Pulmonary artery endothelial cell (primary cell): Measurements from ENCODE around the gene AQP12B. TPM values are rescaled to one million over a fixed set of nuclear protein-coding genes. Genes with fewer than 3 reads are reported as not detected.
"Not testable (repeated sequence)": the region's sequence is repeated elsewhere in the genome, so short reads cannot be mapped to it uniquely, and the experiment has no call there.

Experiments
- DNase-seq: peaks from one replicate; pipeline ENCODE4 v3.0.0-alpha.2; 2011; ENCODE audit warnings: low read depth, low spot score
- total RNA-seq: library from RNA; depleted of rRNA; stranded (reverse); fragments of >200 nt; gene quantifications from 2 replicates; pipeline ENCODE4 v1.2.3, GENCODE V29; 2014

The AQP12B gene
- total RNA-seq, 1 donor from 2014 or later = not detected

DNA sequence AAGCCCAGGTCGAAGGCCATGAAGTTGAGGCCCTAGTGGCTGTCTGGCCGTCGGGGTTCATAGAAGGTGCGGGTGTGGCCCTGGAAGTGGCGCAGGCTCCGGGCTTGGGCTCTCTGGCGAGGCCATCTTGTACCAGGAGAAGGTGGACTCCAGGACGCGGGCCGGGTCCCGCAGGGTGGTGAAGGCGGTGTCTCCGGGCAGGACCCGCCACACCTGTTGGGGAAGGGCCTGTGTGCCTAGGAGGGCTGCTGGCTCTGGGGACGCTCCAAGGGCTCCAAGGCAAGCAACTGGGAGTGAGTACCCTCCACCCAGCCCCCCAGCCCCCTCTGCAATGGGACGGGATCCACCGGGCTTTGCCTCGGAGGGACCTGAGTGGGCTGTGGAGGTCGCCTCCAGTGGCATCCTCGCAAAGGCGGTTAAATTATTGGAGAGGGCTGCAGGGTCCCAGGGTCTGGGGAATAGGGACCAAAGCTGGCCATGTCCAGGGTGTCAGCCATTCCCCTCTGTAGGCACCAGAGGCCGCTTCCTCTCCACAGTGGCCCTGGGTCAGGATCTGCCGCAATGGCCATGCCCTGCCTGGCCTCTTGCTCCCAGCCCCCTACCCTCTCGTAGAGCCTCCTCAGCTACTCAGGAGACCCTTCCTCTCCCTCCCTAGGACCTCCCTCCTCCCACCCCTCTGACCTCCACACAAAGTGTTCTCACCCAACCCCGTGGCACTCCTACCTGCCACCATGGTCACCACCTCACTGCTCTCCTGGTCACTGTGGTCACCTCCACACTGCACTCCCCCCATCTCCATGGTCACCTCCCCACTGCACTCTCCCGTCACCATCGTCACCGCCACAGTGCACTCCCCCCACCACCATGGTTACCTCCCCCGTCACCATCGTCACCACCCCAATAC lies 19.3 kb upstream of the AQP12B start:
- DNase-seq = no peak

DNA sequence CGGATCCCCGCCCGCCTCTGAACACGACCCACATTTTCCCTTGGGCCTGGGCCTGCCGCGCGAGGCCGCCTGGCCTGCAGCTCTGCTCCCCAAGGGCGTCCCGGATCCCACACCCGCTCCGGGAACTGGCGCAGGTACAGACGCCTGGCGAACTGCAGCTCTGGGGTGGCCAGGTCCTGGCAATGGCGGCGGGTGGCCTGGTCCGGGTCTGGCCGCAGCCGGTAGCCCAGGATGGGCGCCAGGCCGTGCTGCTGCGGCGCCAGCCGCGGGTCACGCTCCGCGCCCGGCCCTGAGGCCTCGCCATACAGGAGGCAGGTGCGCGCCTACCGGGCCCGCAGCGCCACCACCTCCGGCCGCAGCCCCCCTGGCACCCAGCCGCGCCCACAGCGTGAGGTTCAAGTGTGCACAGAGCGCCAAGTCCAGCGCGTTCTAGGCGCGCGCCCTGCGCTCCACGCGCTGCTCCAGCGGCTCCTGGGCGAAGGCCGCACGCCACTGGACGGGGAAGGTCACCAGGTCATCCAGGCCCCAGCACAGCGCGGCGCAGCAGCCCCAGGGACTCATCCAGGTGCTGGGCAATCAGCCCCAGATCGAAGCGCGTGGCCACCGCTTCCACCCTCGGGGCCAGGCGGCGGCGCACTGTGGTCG lies 18.5 kb upstream of the AQP12B start:
- no peak for DNase-seq

DNA sequence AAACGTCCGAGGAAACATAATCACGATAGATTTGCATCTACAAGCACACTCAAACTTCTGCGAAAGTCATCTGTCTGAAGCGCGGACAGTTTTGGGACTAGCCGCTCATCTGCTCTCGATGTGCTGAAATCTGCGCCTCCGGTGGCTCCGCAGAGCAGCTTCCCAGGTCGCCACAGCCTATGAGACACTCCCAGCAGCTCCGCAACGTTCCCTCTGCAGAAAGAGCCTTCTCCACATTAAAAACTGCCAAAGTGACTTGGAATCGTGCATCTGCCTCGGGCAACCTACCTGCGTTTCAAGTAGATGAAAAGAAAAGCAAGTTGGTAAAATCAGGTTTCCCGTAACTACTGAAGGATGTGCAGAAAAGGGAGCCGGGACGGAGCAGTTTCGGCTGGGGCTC lies 17.9 kb upstream of the AQP12B start:
- not testable (repeated sequence) for DNase-seq

DNA sequence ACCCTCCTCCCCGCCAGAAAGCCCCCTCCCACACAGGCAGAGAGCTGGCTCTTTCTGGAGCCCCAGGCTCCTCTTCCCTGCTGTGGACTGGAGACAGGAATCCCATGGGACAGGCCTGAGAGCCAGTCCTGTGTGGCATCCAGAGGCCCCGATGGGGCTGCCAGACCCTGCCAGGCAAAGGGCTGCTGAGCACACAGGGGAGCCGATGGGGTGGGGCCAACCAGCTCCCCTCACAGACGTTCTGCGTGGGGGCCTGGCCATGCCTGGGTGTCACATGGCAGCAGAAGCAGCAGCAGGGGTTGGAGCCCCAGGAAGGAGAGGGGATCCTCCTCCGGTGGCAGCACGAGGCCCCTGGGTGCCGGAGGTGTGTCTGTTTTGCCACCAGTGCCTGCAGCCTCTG lies 17.1 kb upstream of the AQP12B start:
- not testable (repeated sequence) for DNase-seq

DNA sequence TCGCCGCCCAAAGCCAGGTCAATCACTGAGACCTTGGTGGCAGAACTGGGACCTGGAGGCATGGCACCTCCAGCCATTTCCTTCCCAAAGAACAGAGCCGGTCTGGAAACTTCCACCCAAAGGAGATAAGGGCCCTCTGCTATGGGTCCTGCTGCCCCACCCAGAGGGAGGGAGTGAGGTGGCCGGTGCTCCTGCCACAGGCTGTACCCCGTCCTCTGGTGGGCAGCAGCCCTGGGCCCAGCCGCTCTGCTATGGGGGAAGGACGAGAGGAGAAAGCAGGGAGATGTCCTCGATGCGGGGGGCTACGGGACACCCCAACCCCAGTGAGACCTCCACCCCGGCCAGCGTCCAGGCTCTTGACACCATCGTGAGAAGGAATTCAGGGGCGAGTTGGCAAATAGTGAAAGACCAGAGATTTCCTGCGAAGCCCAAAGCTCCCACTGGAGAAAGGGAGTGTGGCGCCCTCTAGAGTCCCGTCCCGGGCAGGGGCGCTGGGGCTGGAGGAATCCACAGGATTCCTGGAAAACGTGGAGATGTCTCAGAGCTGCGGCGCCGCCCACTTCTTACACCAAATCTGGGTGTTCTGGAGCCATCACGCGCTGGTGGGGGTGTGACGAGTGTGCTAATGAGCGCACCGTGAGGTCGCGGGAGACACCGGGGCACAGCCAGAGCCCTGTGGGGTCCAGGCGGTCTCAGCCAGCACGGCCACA lies 16.3 kb upstream of the AQP12B start:
- not testable (repeated sequence) for DNase-seq

DNA sequence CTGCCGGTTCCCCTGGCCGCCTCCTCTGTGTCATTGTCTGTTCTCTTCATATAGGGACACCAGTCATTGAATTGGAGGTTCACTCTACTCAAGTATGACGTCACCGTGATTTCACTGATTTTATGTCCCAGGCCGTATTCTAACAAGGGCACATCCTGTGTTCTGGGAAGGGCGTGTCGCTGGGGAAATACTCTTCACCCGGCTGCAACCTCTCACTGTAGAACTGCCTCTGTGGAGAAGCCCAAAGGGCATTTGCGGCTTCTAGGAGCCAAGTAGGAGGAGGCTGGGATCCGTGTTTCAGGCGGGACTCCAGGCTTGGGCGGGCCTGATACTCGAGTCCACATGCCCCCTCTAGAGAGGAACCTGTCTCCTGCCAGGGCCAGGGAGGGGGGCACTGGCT lies 13.8 kb upstream of the AQP12B start:
- not testable (repeated sequence) for DNase-seq

DNA sequence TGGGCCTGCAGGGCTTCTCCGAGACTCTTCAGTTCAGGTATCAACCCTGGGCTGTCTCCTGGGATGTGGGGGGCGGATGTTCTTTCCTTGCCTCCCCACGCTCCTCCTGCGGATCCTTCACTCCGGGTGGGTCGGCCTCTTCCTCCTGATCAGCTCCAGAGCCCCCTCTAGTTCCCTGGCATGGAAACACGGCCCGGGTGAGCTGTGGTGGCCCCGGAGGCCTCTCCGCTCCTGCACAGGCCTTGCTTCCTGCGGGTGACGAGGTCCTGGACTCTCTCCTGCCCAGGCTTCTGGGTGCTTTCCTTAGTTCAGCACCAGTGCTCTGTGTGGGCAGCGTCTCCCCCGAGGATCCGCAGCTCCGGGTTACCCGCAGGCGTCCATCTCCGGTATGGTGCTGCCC lies 12.9 kb upstream of the AQP12B start:
- DNase-seq = not testable (repeated sequence)

DNA sequence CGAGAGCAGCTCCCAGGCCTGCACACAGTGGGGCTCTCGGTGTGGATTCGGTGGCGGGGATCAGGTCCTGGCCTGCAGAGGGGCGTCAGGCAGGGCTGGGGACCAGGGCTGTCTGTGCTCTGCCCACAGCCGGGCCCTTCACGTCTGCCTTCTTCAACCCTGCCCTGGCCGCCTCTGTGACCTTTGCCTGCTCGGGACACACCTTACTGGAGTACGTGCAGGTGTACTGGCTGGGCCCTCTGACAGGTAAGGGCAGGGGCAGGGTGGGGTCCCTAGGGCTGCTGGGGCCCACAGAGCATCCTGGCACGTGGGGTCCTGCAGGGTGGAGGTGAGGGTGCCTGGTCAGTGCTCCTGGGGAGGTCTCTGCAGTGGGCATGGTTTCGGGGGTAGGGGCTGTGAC lies 11.6 kb upstream of the AQP12B start:
- not testable (repeated sequence) for DNase-seq

DNA sequence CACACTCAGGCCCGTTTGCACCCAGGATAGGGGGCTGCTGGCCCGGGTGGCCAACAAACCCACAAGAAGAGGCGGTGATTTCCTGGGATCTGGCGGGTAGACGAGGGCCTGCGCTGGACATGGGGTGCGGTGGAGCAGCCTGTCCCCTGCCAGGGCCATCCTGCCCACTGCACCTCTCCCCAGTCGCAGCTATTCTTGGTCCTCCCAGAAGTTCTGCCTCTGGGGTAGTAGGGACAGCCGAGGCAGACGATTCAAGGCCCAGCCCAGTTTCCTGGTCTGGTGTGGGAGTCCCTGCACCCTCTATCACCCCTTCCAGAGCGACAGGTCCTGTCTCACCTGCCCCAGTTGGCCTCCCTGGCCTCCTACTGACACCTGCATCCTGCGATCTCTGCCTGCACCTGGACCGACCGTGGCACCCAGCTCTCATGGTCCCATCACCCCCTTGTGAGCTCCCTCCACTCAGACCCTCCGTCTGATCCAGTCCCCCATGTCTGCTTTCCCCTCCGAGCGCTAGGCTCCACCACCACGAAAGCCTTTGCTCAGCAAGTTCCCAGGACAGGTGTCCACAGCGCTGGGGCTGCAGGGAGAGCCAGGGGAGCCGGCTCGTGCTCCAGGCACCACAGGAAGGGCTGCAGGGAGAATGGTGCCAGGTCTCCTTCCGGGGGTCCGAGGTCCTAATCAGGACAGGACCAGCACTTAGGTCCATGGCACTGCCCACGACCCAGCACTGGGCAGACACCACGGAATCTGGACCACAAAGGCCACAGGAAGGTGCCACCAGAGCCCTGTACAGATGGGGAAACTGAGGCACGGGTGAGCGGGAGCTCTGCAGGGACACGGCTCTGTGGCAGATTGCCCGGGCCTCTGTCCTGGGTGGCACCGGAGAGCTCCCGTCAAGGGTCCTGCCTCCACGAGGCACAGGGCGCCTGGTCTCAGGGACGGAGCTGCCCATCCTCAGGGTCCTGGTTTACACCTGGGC lies 10.2 kb upstream of the AQP12B start:
- DNase-seq = not testable (repeated sequence)

DNA sequence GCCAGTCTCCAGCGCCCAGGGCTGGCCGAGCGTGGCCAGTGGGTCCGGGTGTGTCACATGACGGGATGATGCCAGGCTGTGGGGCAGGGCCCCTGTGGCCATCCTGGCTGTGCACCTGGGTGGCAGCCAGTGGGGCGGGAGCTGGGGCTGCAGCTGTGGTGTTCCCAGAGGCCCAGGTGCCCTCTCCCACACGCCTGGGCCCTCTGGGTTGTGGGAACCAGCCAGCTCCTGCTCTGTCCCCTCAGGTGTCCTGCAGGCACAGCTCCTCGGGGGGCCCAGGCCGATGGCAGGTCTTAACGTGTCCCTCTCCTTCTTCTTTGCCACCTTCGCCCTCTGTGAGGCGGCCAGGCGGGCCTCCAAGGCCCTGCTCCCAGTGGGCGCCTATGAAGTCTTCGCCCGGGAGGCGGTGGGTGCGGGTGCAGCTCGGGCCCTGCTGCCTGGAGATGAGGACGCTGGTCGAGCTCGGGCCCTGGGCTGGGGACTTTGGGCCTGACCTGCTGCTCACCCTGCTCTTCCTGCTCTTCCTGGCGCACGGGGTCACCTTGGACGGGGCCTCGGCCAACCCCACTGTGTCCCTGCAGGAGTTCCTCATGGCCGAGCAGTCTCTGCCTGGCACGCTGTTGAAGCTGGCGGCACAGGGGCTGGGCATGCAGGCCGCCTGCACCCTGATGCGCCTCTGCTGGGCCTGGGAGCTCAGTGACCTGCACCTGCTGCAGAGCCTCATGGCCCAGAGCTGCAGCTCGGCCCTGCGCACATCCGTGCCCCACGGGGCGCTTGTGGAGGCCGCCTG lies 9.1 kb upstream of the AQP12B start, which contains the start of gene AQP12A:
Gene AQP12A, plus strand, starts transcription at position 236 of the 790 bp plus-strand sequence. Its CDS starts 48 bp downstream, at position 284.
- not testable (repeated sequence) for DNase-seq

DNA sequence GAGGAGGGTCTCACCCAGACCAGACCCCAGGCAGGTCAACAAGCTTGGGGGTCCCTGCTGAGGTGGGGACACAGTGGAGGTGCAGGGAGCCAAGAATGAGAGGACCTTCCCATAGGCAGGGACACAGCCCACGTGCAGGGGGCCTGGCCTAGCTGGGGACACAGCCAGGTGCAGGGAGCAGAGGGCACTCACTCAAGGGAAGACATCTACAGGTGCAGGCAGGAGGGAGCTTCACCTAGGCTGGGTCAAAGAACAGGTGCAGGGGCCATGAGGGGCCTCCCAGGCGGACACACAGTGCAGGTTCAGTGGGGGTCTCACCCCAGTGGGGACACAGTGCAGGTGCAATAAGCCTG lies 8.4 kb upstream of the AQP12B start:
- DNase-seq = not testable (repeated sequence)

DNA sequence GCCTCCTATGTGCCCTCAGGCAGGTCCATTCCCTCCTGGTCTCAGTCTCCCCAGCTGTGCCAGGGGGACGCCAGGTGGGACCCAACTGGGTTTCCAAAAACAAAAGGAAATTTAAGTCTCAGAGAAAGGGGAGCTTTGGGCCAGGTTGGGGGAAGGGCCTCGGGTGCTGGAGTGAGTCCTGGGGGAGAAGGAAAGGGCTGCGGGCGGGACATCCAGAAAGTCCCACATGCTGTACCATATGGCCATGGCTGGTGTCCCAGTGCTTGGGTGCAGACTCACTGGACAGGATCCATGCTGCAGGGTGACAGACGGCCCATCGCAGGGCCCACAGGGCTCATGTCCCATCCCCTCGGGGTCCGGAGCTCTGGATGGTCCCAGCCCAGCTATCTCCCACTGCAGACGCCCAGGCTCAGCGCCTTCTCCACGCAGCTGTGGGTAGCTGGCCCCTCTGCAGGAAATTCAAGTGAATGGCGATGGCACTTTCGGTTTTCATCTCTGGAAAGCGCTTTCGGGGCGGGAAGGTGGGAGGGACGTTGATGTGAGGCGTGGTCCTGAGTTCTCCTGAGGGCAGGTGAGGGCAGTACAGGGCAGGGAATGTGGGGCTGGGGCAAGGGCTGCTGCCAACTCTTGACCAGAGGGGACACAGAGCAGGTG lies 7.9 kb upstream of the AQP12B start:
- DNase-seq = not testable (repeated sequence)

DNA sequence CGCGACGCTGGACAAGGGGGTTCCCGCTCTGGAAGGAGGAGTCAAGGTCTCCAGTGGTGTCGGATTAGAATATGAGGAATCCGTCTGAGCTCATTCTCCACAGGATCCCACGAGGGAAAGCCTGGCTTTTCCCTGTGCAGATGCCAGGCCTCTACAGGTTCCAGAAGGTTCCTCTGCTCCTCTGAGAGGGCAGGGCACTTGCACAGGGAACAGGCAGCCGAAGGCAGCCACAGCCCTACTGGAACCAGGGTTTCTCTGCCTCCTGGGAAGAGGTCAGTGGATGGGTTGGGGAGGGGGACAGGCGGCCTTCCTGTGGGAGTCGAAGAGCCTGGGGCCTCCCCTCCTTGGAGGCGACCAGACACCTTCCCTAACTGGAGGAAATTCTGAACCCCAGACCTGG lies 7.3 kb upstream of the AQP12B start:
- DNase-seq = no peak

DNA sequence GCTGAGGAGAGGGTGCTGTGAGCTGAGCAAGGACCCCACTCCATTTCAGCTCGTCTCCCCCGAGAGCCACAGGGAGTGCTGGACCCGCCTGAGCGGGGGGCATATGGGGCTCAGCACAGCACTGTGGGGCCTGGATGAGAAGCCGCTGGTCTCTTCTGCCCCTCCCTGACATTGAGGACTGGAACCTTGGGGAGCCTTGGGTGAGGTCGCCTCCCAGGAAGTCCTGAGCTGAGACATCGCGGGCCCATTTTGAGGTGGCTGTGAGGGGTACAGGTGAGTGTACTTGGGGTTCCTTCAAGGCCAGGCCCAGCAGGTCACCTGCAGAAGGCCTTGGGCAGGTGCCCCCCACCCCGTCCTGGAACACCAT lies 5.9 kb upstream of the AQP12B start:
- no peak for DNase-seq

DNA sequence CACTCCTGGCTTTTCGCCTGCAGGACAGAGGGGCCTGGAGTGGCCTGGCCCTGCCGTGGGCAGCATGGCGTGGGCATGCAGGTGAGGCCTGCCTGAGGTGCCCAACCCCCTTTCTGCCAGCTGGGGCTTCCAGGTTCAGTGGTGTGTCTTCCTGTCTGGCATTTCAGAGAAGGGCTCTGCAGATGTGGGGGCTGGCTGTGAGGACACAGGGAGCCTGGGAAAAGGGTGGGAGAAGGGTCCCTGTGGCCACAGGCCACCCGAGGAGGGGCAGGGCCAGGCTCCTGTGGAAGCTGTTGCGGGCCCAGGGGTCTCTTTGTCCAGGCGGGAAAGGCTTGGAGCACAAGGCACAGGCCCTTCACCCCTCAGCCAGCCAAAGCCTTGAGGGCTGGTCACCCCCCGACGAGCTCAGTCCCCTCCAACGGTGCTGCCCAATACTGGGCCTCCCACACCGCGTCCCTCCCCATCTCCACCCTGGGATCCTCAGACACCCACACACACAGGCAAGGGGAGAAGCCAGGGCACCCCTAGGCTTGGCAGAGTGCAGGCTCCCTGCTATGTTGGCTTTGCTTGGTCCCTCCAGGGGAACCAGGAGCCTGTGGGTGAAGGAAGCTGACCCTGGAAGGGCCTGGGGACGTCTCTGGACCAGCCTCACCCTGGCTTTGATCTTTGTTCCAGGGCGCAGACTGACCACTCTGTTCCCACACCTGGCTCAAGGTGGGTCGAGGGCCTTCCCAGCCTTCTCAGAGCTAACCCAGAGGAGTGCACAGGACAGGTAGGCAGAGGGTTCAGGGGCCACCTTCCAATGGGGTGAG lies 5.3 kb upstream of the AQP12B start:
- DNase-seq = no peak

DNA sequence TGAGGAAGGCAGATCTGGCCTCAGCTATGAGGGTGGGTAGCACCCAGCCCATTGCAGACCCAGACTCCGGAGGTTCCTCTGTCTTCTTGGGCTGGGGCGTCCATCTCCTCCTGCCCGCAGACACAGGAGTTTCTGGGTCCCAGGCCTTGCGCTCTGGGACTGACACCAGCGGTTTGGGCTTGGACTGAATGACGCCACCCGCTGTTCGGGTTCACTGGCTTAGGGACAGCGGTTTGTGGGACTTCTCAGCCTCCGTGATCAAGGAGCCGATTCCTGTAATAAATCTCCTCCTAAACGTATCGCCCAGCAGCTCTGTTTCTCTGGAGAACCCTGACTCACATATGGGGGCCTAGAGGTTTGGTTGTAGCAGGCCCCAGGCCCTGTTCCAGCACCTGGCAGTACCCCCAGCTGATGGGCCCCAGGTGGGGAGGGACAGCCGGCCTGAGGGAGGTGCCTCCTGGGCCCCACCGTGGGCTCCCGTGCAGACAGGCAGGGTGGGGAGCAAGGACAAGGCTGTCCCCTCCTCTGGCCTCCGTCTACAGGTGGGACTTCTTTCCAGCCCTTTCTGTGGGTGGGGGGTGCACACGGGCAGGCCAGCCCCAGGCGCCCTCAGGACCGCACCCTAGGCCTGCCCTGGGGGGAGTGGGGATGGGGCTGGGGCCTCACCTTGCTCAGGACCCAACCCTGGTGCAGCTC lies 4.5 kb upstream of the AQP12B start:
- no peak for DNase-seq

DNA sequence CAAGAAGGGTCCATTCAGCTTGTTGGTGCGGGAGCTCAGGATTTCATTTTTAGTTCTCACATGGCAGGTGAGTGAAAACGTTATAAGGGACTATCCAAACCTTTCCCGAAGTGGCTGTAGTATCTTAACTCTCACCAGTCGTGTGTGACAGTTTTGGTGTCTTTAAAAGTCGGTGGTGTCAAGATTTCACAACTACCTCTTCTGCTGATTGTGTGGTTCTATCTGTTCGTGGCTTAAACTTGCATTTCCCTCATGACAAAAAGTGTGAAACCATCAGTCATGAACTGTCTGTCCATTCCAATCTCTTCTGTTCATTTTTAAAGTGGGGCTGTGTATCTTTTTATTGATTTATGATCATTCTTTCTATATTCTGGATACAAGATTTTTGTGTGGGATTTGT lies 3.8 kb upstream of the AQP12B start:
- no peak for DNase-seq

DNA sequence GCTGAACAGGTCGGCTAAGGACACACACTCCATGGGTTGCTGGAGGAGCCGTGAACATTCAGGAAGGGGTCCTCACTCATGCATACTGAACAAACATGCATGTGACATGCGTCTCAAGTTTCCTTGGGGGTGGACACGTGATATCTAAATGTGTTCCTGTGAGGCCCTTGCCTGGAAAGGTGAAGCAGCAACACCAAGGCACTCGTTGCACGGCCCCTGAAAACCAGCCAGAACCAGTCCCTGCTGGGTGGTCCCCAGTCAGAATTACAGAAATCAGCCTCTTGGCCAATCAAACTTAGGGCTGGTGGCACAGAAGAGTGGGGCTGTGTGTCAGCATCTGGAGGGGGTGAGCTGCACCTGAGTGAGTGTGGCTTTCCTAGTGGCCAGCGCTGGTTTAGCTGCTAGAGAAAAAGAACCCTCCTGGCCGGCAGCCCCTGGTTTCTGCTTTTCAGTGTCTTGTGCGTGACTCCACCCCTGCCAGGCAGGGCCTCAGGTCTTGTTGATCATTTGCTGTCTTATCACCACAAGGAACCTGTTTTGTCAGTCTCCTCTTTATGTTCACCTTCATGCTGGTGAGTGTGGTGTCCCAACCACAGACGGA lies 3.2 kb upstream of the AQP12B start:
- DNase-seq = no peak
